ENCODE measurements around the gene GHRL.

GHRL gene, protein sequence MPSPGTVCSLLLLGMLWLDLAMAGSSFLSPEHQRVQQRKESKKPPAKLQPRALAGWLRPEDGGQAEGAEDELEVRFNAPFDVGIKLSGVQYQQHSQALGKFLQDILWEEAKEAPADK

DNA sequence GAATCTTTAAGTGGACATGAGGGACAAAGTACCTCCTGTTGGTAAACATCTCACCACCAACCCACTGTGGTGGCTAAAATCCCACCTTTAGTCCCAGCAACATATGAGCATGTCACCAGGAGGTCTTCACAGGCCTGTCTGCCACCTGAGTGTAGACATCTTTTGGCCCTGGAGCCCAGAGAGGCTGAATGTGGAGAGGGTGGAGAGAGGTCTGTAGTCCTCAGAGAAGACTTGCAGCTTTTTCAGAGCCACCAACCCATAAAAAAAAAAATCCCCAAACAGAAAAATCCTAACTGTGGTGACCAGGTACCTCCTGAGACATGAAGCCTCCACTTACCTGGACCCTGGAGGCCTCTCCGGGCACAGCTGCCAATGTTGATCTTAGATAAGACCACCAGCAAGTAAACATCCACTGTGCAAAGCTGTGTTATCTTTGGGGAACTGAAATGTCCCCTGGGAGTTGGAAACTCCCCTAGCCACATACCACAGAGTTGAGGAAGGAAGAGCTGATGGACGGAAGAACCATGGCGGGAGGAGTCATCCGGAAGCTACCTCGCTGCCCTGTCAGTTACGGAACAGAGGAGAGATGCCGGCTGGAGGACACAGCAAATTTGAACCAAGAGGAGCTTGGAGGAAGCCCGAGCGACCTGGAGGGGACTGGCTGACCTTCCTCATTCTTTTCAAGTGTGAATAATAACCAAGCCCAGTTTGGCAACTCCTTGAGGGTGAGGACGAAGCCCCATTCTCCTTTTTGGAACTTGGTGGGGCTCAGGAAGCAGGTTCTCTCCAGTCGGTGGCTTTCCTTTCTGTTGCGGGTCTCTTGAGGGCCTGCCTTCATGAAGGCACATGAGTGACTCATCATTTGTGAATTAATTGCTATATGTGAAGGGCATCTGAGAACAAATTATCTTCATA, at the start of gene GHRL:
TSS of gene GHRL (minus strand) at position 443 of the 915 bp plus-strand sequence. CDS start 2,767 bp downstream, outside the sequence.
- DNase-seq (ENCODE audit: low read depth, low spot score) = no peak

DNA sequence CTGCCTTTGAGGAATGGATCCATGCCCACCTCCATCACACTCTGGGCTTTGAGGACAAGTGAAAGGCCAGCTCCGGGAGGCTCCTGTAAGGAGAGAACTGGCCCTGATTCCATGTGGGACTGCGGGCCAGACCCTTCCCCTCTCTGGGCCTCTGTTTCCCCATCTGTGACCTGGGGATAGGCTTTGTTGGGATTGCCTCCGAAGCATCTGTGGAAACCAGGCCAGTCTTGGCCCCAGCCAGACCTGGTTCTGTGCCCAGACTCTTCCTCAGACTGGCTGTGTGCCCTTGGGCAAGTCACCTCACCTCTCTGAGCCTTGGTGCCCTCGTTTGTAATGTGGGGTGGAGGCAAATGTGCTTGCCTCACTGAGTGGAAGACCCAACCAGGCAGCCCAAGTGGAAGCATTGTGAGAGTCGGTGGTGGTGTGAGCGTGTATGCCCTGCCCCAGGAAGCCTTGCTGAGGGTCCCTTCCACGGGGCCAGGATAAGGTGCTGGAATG, 49.2 kb upstream of the GHRL start:
- DNase-seq (ENCODE audit: low read depth, low spot score) = no peak

DNA sequence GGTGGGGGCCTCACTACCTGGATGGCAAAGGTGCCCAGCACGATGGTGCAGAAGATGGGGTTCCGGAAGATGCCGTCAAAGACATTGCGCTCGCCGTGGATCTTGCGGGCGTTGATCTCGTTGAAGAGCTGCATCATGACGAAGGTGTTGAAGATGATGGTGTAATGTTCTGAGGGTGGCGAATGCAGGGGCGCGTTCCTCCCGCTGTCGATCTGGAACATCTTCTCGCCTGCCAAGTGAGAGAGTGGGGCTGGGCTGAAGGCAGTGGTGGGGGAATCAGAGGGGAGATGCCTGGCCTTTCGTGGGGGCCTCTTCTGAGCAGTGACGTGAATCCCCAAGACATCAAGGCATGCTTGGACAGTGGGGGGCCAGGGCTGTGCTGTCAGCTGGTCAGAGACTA, 47.7 kb upstream of the GHRL start:
- DNase-seq (ENCODE audit: low read depth, low spot score) = no peak

DNA sequence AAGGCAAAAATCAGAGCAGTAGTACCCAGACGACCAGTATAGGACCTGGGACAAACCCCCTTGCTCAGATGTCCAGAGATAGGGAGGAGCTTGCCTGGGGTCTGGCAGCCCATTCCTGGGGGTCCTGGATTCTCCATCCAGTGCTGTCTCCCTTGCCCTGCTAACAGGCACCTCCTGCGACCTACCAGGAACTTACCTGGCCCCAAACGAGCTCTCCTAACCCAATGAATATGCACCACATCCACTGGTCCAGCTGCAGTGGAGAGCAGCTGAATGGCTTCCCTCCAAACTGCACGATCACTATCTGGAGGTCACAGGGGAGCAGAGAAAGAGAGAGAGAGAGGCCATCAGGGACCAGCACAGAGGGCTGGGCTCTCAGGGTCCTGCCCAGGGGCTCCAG, 47.3 kb upstream of the GHRL start:
- DNase-seq (ENCODE audit: low read depth, low spot score) = no peak

DNA sequence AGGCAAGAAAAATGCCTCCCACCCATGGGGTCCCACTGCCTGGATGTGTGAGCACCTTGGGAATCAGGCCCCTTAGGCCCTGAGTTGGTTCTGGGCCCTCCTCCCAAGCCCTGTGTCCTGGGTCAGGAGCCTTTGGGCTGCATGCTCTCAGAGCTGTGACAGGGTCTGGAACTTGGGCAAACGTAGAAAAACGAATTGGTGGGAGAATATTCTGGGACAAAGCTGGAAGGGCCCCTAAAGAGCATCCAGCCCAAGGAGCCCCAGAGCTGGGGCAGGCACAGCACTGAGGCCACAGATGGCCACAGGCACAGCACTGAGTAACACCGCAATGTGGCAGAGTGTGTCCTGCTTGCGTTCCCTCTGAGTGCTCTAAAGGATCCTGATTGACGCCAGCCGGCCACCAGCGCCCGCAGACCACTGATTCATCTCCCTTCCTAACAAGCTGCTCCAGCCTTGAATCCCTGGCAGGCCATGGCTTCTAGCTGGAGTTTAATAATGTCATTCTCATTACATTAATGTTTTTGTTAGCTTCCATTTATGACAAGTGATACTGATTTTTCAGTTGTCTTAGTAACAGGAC, 46.7 kb upstream of the GHRL start:
- DNase-seq (ENCODE audit: low read depth, low spot score) = no peak

DNA sequence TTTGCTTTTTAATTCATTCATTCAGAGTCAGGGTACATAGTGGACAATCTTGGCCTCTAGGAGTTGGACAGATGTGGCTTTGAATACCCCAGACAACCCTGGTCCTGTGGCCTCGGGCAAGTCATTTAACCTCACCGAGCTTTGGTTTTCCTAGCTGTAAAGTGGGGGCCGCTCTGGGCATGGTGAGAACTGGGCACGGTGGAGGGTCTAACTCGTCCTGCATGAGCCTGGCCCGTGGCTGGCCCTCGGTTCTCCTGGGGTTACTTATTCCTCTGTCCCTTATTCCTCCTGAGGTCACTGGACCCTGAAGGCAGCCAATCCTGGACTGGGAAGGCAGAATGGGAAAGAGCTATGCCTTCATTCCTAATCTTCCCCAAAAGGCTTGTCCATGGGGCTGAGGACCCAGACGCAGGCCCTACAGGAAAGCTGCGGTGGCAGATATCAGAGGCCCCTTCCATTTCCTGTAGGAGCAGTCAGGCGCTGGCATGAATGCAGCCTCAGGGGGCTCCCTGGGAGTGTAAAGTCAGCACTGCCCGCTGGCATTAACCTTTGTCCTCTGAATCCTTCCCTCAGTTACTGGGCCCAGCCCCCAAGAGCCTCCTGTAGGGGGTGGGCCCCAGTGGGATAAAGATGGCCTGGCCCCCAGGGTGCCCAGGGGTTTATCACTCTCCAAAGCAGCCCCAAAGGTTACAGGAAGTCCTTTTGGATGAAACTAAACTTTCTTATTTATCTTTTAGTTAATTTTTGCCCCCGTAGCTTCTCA, 46.0 kb upstream of the GHRL start:
- no peak for DNase-seq (ENCODE audit: low read depth, low spot score)

DNA sequence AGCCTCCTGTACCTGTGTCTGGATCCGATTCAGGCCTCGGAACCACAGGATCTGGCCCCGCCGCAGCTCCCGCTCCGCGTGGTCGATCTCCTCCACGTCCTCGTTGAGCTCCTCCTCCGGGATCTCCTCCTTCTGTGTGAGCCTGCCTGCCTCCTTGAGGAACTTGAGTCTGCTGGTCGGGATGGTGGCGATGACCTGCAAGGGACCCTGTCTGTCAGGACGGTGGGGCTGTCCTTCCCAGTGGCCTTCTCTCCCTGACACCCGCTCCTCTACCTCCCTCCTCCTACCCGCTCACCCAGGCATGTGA, 45.4 kb upstream of the GHRL start:
- DNase-seq (ENCODE audit: low read depth, low spot score) = no peak

DNA sequence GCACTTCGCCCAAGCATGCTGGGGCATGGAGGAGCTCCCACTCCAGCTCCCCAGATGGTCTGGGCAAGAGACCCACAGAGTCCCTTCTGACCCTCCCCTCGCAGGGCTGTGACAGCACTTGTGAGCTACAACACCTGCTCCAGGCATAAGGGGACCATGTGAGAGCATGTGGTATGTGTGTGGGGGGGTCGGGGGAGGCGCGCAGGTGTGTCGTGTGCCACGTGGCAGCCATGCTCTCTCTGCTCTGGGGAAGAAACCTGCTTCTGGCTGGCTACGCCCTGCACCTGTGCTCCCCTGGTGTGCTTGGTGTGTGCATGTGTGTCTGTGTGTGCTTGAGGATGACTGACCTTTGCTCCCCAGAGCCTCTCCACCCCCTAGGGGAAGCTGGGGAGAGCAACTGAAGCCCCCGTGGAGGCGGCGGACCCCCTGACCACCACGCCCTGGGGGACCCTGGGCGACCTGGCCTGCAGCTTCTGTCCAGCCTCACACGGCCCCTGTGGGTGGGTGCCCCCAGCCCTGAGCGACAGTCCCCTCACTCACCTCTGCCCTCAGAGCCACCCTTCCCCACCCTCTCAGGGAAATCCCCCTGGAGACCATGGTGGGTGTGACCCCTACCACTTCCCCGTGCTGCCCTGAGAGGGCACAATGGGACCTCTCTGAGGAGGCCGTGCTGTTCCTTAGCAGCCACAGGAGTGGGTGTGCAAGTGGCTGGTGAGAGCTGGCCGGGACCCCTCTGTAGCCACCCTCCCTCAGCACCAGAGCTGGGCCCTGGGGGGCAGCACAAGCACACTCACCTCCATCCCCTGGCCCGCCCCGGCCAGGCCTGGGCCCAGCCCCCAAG, 44.8 kb upstream of the GHRL start:
- no peak for DNase-seq (ENCODE audit: low read depth, low spot score)

DNA sequence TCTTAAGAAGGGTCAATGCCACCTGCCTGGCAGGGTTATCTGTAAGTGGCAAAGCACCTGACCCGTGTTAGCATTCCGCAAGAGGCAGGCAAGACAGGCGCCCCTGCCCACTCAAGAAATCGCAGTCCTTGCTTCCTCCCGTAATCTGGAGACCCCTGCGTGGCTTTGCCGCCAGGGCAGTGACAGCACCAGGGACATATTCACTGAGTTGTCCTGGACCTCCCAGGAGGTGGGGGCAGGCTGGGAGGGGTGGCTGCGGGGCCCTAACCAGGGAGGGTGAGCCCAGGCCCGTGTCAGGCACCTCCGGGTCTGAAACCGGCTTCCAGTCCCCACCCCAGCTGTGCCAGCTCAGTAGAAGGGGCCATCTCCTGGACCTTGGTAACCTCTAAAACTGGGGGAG, 44.0 kb upstream of the GHRL start:
- DNase-seq (ENCODE audit: low read depth, low spot score) = no peak

DNA sequence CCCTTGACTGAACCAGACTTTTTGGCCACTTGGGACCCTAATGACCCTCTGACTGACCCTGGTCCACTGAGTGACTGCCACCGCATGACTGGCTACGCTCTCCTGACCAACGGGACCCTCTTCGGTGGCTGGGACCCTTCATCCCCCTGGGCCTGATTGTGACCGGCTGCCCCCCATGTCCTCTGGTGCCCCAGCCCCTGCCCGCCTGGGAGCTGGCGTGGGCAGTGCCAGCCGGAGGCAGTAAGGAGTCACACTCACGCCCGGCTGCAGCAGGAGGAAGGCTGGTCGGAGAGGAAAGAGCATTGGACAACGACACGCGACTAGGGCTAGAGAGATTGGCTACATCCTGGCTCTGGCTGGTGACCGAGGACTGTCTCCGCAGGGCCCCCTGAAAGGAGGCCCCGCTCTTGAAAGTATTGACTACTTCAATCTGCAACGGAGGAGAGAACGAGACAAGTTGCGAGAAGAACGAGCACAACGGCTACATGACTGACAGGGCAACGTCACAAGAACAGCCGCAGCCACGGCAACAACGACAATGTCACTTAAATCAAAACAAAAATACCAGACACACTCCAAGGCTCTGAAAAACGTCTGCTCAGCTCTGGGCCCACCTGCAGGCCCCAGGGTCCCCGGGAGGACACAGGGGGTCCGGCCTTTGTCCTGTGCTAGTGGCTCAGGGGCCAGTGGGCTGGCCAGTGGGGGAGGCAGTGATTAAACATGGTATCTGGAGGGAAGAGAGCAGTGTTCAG, 43.3 kb upstream of the GHRL start:
- DNase-seq (ENCODE audit: low read depth, low spot score) = no peak

DNA sequence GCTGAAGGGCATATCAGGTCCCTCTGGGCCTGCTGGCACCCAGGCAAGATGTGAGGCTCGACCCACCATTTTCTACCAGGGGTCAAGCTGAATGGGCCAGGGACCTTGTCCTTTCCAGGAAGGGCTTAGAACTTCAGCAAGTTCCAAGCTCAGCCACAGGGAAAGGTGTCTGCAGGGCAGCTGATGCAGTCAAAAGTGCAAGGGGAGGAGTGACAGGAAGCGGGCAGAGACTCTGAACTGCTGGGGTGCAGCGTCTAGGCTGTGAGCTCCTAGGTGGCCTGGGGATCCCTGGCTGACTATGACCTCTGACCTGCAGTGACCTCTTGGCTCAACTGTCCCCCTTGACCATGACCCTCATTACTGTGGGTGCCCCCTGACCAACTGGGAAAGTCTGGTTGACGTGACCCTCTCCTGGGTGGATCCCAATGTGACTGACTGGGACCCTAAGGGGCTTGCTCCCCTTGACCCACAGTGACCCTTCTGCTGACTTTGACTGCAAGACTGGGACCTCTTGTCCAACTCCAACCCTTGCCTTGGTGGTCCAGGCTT, 42.5 kb upstream of the GHRL start:
- DNase-seq (ENCODE audit: low read depth, low spot score) = no peak

DNA sequence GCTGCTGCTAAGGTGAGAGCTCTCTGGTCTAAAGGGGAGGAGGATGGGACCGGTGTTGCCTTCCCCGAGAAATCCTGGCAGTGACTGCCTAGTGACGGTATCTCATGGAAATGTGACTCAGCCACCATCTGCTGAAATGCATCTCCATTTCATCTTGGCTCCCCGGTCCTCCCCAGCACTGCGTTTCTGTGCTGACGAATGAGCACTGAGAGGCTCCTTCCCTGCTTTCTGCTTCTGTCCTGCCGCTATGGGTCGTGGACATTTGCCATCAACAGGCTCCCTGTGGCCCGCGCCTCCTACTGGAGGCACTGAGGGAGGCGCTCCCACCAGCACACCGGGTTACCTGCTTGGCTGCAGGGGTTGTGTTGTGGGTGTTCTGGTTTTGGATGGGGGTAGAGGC, 41.7 kb upstream of the GHRL start:
- no peak for DNase-seq (ENCODE audit: low read depth, low spot score)

DNA sequence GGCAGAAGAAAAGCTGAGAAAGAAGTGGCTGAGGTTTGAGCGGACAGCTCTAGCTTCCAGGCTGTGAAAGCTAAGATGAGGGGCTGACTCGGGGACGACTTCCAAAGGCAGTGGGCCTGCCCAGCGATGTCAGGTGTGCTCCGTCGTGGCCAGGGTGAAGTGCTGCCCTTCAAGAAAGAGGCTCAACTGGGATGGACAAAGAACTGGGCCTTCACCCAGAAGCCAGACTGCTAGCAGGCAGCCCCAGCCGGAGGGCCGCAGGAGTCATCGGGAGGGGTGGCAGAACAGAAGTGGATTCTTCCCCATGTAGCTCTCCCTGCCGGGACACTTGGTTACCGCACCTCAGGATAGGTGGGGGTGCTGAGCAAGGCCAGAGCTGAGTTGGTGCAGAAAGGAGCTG, 41.3 kb upstream of the GHRL start:
- DNase-seq (ENCODE audit: low read depth, low spot score) = no peak

DNA sequence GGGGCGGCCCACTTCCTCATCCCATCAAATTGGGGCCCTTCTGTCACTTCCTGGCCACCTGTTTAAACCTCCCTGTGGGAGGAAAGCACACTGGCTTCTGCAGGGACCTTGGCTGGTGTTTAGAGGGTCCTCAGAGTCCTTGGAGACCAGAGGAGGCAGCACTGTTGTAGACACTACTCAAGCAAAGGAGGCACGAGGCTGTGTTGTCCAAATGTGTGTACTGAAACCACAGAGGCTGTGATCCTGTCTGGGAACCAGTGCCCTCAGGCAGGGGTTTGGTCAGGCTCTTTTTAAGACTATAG, 40.6 kb upstream of the GHRL start:
- DNase-seq (ENCODE audit: low read depth, low spot score) = no peak

DNA sequence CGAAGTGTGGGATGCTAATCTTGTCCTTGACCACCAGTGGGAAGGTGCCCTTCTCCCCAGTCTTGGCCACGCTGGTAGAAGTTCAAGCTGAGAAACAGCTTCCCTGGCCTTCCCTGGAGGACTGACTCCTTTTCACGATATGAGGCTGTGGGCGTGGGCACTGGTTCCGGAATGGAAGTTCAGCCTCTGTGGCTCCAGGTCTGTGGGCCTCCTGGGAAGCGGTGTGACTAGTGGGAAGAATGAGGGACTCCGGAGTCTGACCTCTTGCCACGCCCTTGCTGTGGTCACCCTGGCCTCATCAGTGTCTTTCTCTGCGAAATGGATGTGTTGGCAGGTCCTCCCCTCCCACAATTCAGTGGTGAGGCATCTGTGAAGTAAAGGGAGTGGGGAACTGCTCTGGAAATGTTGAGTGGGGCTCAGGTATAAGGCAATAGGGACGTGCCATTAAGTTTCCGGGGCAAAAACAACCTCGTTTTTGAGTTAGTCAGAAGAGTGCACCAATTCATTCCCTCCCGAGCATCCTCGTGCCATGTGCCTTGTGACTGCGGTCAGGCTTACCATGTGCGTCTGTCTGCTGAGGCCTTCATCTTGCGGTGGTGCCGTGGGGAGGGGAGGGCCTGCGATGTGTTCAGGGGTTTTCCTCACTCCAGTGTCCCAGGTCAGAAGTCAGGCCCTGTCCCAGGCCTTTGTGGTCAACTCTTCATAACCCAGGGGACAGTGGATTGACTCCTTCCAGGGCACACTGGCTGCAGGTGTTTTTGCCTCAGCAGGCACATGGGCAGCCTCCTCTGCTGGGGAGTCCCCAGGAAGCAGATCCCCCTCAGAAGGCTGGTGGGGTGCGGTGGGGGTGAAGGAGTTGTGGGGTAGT, 40.0 kb upstream of the GHRL start:
- DNase-seq (ENCODE audit: low read depth, low spot score) = no peak

DNA sequence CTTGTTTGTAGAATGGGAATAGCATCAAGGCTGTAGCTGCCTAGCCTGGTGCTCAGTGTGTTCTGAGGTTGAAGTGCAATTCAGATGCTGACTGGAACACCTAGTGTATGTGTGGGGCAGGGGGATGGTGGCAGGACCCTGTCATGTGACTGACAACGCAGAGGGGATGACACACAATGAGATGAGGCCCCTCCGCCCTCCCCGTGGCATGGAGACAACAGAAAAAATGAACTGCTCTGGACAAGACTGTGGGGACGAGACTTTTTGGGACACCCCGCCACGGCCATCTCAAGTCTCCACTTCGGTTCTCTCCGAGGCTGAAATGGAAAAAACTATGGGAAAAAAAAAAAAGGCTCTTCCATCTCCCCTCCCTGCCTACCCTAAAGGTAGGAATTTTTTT, 38.6 kb upstream of the GHRL start:
- no peak for DNase-seq (ENCODE audit: low read depth, low spot score)

DNA sequence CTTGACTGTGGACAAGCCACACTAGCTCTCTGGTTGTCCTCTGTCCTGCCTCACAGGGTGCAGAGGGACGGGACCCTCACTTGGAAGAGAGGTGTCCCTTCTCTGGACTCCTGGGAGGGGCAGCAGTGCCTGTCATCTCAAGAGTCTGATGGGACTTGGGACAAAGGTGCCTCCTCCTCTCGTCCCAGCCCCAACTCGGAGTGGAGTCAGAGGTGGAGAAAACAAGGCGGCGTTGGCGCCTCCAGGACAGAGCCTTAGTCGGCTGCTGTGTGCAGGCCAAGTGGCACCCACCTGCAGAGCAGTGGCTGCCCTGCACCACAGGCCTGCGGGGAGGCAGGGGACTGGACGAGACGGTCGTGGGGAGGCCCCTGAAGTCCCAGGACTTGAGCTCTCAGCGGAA, 37.6 kb upstream of the GHRL start:
- DNase-seq (ENCODE audit: low read depth, low spot score) = no peak

DNA sequence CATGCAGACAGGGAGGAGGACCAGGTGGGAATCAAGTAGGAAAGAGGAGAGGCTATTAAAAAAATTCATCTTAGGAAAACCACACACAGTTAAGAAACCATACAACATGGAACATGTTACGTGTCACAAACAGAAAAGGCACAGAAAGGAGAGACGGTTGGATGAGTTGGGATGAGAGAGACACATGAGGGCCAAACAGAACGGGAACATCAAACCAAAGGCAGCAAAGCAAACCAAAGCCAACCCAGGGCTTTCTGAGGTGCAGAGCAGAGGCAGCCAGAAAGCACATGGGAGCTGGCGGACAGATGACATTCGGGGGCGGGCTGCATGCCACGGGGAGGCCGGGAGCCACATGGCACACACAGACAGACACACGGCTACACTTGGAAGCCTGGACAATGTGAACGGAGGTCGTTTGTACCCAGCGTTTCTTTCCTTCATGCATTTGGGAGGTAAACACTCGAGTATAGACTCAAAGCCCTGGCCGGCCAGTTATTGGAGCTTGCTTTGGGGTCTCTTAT, 36.8 kb upstream of the GHRL start:
- DNase-seq (ENCODE audit: low read depth, low spot score) = no peak

DNA sequence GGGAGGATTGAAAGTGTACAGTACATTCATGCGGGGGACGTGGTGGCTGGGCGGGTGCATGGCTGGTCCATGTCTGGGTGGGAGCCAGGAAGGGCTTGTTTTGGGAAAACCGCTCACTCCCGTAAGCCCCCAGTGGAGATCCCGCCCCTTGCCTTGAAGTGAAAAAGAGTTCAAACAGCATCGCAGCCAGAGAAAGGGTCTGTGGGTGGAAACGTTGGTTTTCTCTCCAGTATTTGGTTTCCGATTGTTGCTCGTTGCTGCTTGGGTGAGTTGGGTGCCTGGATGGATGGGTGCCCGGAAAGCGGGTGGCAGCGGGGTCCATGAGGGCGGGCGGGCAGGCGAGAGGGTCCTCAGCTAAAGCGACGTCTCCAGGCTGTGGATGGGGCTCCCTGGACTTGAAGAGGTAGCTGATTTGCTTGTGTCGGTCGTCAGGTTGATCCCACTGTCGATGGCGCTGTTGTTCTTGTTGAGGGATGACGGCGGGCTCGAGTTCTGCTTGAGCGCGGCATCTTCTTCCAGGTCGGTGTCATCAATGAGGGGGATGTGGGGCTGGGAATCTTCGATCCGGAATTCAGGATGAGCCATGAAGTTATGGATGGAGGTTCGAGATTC, 35.8 kb upstream of the GHRL start:
- no peak for DNase-seq (ENCODE audit: low read depth, low spot score)

Data from brain pericyte (primary cell).